Raji (cell line): ENCODE data around the gene RFC4.
A peak's percentile ranks its signal among the peaks of the same experiment; 100 is the strongest.

Experiments used
- POLR2A ChIP-seq: IDR thresholded peaks from 2 replicates; pipeline ENCODE4 v1.6.1; 2011; ENCODE audit warnings: low read depth, low read length, control low read depth; ENCODE audit not compliant: insufficient read depth

The RFC4 gene

GRCh38 chr3:186806089-186807055, at the start of gene RFC4:
TSS of gene RFC4 (minus strand) at chr3:186806482. CDS start at chr3:186804713, 1,769 bp downstream.
- TF ChIP-seq POLR2A: peak; percentile 97

- TF ChIP-seq POLR2A: no peak
Measured at GRCh38 chr3:186854954-186855353, 48.7 kb upstream of the RFC4 start.

GRCh38 chr3:186854146-186854545, 47.9 kb upstream of the RFC4 start:
- TF ChIP-seq POLR2A: no peak

- no peak for TF ChIP-seq POLR2A
Measured at GRCh38 chr3:186852994-186853393, 46.7 kb upstream of the RFC4 start.

- TF ChIP-seq POLR2A: no peak
Measured at GRCh38 chr3:186849374-186849975, 43.2 kb upstream of the RFC4 start.

GRCh38 chr3:186847437-186847836, 41.2 kb upstream of the RFC4 start:
- TF ChIP-seq POLR2A: no peak

- no peak for TF ChIP-seq POLR2A
Measured at GRCh38 chr3:186845756-186846155, 39.5 kb upstream of the RFC4 start.

- TF ChIP-seq POLR2A: no peak
Measured at GRCh38 chr3:186844908-186845307, 38.6 kb upstream of the RFC4 start.

GRCh38 chr3:186843039-186843432, 36.8 kb upstream of the RFC4 start:
- TF ChIP-seq POLR2A: no peak

GRCh38 chr3:186842426-186843038, 36.2 kb upstream of the RFC4 start, which contains the start of gene ADIPOQ:
TSS of gene ADIPOQ (plus strand) at chr3:186842710. CDS start at chr3:186853059, 10,349 bp downstream.
- no peak for TF ChIP-seq POLR2A

GRCh38 chr3:186841620-186842019, 35.3 kb upstream of the RFC4 start:
- no peak for TF ChIP-seq POLR2A

- no peak for TF ChIP-seq POLR2A
Measured at GRCh38 chr3:186839874-186840641, 33.8 kb upstream of the RFC4 start.

GRCh38 chr3:186832276-186832675, 26.0 kb upstream of the RFC4 start:
- TF ChIP-seq POLR2A: no peak

GRCh38 chr3:186831798-186832197, 25.5 kb upstream of the RFC4 start:
- no peak for TF ChIP-seq POLR2A

- TF ChIP-seq POLR2A: no peak
Measured at GRCh38 chr3:186828340-186828739, 22.1 kb upstream of the RFC4 start.
